ENCODE results near the gene PRR3.

GRCh38 chr6:30541515-30542403 is 15.3 kb upstream of the PRR3 start:
- peak; percentile 95 to 100 (median 98) for TF ChIP-seq CTCF (IDR thresholded peaks at IDR 0.05 in 2 of 3, conservative IDR thresholded peaks at IDR 0.05 in 1 of 3; ENCODE audit: insufficient read depth in 2 of 3, low read depth in 1 of 3, low read length in 3 of 3)
- no peak for TF ChIP-seq NEUROD1 (IDR thresholded peaks at IDR 0.05; ENCODE audit: borderline replicate concordance, low read depth, low read length, partially characterized antibody)
- no peak for TF ChIP-seq NCOA2 (IDR thresholded peaks at IDR 0.05; ENCODE audit: partially characterized antibody in 2 of 2)
- TF ChIP-seq E2F1 (CRISPR knock-in tag; IDR thresholded peaks at IDR 0.05) = no peak
- TF ChIP-seq HDAC6 (IDR thresholded peaks at IDR 0.05; ENCODE audit: low read depth, low read length) = no peak
- no peak for TF ChIP-seq FOXK1 (CRISPR knock-in tag; IDR thresholded peaks at IDR 0.05; ENCODE audit: borderline replicate concordance)
- TF ChIP-seq CCAR2 (IDR thresholded peaks at IDR 0.05; ENCODE audit: low read depth, low read length) = no peak
